ENCODE results near the gene FOXO3. TPM values are rescaled to one million over a fixed set of nuclear protein-coding genes. Genes with fewer than 3 reads are reported as not detected.

Gene FOXO3
- total RNA-seq, 2 experiments from 2014 or later, result 5.4 to 6.5 TPM

GRCh38 chr6:108710030-108710429 is 149.3 kb downstream of the FOXO3 start:
- Mint-ChIP-seq H3K27me3 (no peaks in the 10 kb centered on the region), H3K4me1 (ENCODE audit: low read depth) (peaks cover 19% of the 10 kb centered on the region), H3K4me3 (no peak overlapping the region), H3K27ac (no peak overlapping the region), H3K9me3 (no peaks in the 10 kb centered on the region), H3K36me3 (no peaks in the 10 kb centered on the region)
- DNase-seq, result no peak
- CTCF ChIA-PET, result interaction anchor here (0.6 kb wide), 1 partner anchor 57 kb away, joined by 3 read pairs; no protein-coding TSS in a partner anchor
- intact Hi-C loops (cut with micrococcal nuclease), result loop anchor here (10.0 kb wide), 1 partner anchor 45 kb away; no protein-coding TSS in a partner anchor
- POLR2A ChIA-PET, result no interaction called here

- ChIA-PET CTCF (no interaction called here), POLR2A (no interaction called here)
- Mint-ChIP-seq H3K4me1 (ENCODE audit: low read depth) (peaks cover 23% of the 10 kb centered on the region), H3K4me3 (no peak overlapping the region), H3K9me3 (no peaks in the 10 kb centered on the region), H3K27me3 (no peaks in the 10 kb centered on the region), H3K27ac (no peak overlapping the region), H3K36me3 (no peaks in the 10 kb centered on the region)
- intact Hi-C loops (cut with micrococcal nuclease), result loop anchor here (10.0 kb wide), 1 partner anchor 46 kb away; no protein-coding TSS in a partner anchor
- DNase-seq, result no peak
Observed at GRCh38 chr6:108710551-108710950, 149.8 kb downstream of the FOXO3 start.

GRCh38 chr6:108711071-108711470 is 150.4 kb downstream of the FOXO3 start:
- ChIA-PET CTCF (no interaction called here), POLR2A (no interaction called here)
- no peaks in the 10 kb centered on the region for H3K27me3 Mint-ChIP-seq
- no peak overlapping the region for H3K4me3 Mint-ChIP-seq
- no peaks in the 10 kb centered on the region for H3K9me3 Mint-ChIP-seq
- H3K27ac Mint-ChIP-seq, result no peak overlapping the region
- H3K4me1 Mint-ChIP-seq (ENCODE audit: low read depth), result peaks cover 24% of the 10 kb centered on the region
- intact Hi-C loops (cut with micrococcal nuclease), result loop anchor here (10.0 kb wide), 1 partner anchor 46 kb away; no protein-coding TSS in a partner anchor
- DNase-seq, result no peak
- H3K36me3 Mint-ChIP-seq, result no peaks in the 10 kb centered on the region

DNA sequence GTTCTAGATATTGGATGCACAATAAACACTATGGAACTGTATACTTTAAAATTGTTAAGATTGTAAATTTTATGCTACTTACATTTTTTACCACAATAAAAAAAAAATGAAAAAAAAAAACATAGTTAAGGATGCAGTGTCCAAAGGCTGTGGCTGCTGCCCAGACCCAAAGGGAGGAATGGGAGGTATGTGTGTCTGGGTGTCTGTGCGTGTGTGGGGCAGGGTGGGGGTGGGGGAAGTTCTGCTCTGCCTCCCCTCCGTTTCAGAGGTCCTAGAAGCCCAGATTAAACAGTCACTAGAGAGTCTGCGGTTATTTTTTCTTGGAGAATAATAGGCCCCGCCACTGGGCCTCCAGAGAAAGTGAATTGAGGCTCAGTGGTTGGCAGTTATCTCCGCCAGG is 151.1 kb downstream of the FOXO3 start:
- Mint-ChIP-seq H3K27ac (no peak overlapping the region), H3K36me3 (no peaks in the 10 kb centered on the region), H3K27me3 (no peaks in the 10 kb centered on the region), H3K4me3 (no peak overlapping the region), H3K4me1 (ENCODE audit: low read depth) (peaks cover 24% of the 10 kb centered on the region), H3K9me3 (no peaks in the 10 kb centered on the region)
- CTCF ChIA-PET, result no interaction called here
- DNase-seq, result no peak
- POLR2A ChIA-PET, result no interaction called here
- intact Hi-C loops (cut with micrococcal nuclease), result loop anchor here (10.0 kb wide), 1 partner anchor 47 kb away; no protein-coding TSS in a partner anchor

GRCh38 chr6:108712946-108713345 is 152.2 kb downstream of the FOXO3 start:
- no peak for DNase-seq
- POLR2A ChIA-PET, result no interaction called here
- H3K36me3 Mint-ChIP-seq, result no peaks in the 10 kb centered on the region
- no peak overlapping the region for H3K27ac Mint-ChIP-seq
- no peaks in the 10 kb centered on the region for H3K9me3 Mint-ChIP-seq
- CTCF ChIA-PET, result interaction anchor here (1.0 kb wide), 1 partner anchor 180 kb away, joined by 4 read pairs; no protein-coding TSS in a partner anchor
- no peaks in the 10 kb centered on the region for H3K27me3 Mint-ChIP-seq
- intact Hi-C loops (cut with micrococcal nuclease), result loop anchor here (10.0 kb wide), 1 partner anchor 48 kb away; no protein-coding TSS in a partner anchor
- no peak overlapping the region for H3K4me3 Mint-ChIP-seq
- peaks cover 24% of the 10 kb centered on the region for H3K4me1 Mint-ChIP-seq (ENCODE audit: low read depth)

DNA sequence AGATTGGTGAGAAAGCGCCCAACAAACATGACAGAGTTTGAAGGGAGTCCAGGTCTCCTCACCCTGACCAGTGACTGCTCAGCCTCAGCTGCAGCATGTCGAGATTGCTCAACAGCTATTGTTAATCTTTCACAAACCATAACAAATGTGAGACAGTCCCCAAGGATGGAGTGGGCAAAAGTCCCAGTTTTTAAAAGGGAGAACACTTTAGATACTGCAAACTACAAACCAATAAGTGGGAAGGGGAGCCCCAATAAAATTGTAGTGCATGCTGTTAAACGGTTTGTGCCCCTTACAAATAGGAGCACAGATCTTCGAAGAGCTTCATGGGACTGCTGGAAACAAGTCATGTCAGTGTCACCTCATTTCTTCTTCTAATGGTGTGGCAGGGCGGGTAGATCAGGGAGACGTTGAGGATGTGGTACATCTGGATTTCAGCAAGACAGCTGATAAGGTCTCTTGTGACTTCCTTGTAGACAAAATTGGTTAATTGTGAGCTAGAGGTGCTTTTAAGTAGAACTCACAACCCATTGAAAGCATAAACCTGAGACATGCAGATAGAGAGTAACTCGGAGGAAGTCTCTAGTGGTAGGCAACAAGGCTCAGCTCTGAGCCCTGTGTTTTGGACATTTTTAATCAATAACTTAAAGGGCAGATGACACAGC is 153.5 kb downstream of the FOXO3 start:
- DNase-seq, result peak; percentile 17
- H3K4me1 Mint-ChIP-seq (ENCODE audit: low read depth), result peaks cover 24% of the 10 kb centered on the region
- intact Hi-C loops (cut with micrococcal nuclease), result loop anchor here (10.0 kb wide), 1 partner anchor 49 kb away; no protein-coding TSS in a partner anchor
- H3K27ac Mint-ChIP-seq, result no peak overlapping the region
- no peaks in the 10 kb centered on the region for H3K27me3 Mint-ChIP-seq
- H3K36me3 Mint-ChIP-seq, result no peaks in the 10 kb centered on the region
- CTCF ChIA-PET, result interaction anchor here (0.6 to 1.0 kb wide), 4 partner anchors 63 to 359 kb away, joined by 3 to 5 read pairs (median 4); no protein-coding TSS in a partner anchor
- H3K4me3 Mint-ChIP-seq, result no peak overlapping the region
- no peaks in the 10 kb centered on the region for H3K9me3 Mint-ChIP-seq
- POLR2A ChIA-PET, result interaction anchor here (0.6 kb wide), 1 partner anchor 20 kb away, joined by 3 read pairs; no protein-coding TSS in a partner anchor

DNA sequence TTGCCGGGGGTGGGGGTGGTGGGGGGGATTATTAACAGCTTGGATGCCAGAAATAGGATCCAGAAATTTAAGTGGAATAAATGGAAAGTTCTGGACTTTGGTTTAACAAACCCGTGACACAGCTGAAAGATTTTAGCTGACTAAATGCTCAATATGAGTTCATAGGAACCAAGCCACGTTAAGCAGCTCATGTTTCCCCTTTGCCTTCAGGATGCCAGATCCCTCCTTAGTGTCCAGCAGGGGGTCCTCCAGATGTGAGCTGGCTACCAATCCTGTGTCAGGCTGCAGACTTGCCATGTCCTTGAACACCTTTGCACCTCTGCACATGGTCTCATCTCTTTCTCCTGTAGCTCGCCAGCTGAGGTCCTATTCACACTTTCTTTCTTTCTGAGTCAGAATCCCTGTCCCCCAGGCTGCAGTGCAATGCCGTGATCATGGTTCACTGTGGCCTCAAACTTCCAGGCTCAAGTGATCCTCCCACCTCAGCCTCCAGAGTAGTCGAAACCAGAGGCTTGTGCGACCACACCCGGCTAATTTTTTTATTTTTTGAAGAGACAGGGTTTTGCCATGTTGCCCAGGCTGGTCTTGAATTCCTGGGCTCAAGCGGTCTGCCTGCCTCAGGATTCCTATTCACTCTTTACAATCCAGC is 154.2 kb downstream of the FOXO3 start:
- Mint-ChIP-seq H3K27me3 (no peaks in the 10 kb centered on the region), H3K4me3 (no peak overlapping the region), H3K4me1 (ENCODE audit: low read depth) (peaks cover 24% of the 10 kb centered on the region), H3K9me3 (no peaks in the 10 kb centered on the region), H3K36me3 (no peaks in the 10 kb centered on the region), H3K27ac (no peak overlapping the region)
- no peak for DNase-seq
- intact Hi-C loops (cut with micrococcal nuclease), result loop anchor here (10.0 kb wide), 1 partner anchor 50 kb away; no protein-coding TSS in a partner anchor
- ChIA-PET CTCF (interaction anchor here (0.6 to 1.0 kb wide), 3 partner anchors 64 to 358 kb away, joined by 3 to 5 read pairs (median 4); no protein-coding TSS in a partner anchor), POLR2A (interaction anchor here (0.6 kb wide), 1 partner anchor 21 kb away, joined by 3 read pairs; no protein-coding TSS in a partner anchor)

GRCh38 chr6:108715832-108716231 is 155.1 kb downstream of the FOXO3 start:
- intact Hi-C loops (cut with micrococcal nuclease), result loop anchor here (10.0 kb wide), 1 partner anchor 51 kb away; no protein-coding TSS in a partner anchor
- H3K36me3 Mint-ChIP-seq, result no peaks in the 10 kb centered on the region
- ChIA-PET POLR2A (no interaction called here), CTCF (no interaction called here)
- no peaks in the 10 kb centered on the region for H3K27me3 Mint-ChIP-seq
- H3K4me1 Mint-ChIP-seq (ENCODE audit: low read depth), result peaks cover 24% of the 10 kb centered on the region
- DNase-seq, result no peak
- H3K9me3 Mint-ChIP-seq, result no peaks in the 10 kb centered on the region
- no peak overlapping the region for H3K4me3 Mint-ChIP-seq
- no peak overlapping the region for H3K27ac Mint-ChIP-seq

DNA sequence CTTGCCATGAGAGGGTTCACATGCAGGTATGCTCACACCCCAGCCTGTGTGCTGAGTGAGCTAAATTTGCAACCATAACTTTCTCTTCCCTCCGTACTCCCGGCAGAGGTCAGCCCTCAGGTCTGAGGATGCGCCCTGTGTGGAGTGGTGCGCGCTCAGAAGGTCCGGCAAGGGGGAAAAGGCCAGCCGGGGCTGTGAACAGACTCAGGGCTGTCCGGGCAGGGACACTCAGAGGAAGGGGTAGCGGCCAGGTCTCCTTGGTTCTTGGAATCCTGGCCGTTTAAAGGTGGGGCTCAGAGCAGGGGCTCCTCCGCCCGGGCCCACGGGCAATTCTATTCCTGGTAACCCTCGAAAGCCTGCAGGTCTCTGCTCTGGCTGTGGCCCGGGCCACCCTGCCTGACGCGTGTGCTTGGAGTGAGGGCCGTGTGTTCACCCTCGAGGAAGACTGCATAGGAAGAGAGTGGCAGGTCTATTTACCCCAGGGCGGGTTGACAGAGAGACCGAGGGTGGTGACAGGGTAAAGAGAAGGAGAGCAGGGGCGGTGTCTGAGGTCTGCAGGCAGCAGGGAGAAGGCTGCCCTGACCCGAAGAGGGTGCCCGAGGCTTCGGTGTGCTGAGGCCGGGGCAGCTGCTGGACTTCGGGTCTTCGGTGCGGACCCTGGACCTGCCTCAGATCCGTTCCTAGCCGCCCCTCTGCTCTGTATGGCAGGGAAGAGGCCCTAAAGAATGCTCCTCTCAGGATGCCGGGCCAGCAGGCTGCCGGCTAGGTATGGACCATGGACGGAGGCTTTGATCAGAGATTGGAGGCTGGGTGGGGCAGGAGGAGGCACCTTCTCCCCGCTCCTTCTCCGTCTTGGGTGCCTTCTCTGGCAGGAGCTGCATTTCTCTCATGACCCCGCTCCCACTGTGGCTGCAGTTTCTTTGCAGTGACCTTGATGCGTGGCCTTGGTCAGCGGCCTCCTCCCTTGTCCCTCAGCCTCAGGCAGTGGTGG is 156.4 kb downstream of the FOXO3 start:
- intact Hi-C loops (cut with micrococcal nuclease), result loop anchor here (10.0 kb wide), 1 partner anchor 52 kb away; no protein-coding TSS in a partner anchor
- no peak for DNase-seq
- Mint-ChIP-seq H3K27me3 (peaks cover 4% of the 10 kb centered on the region), H3K4me1 (ENCODE audit: low read depth) (peaks cover 28% of the 10 kb centered on the region), H3K36me3 (no peaks in the 10 kb centered on the region), H3K9me3 (no peaks in the 10 kb centered on the region), H3K4me3 (no peak overlapping the region), H3K27ac (no peak overlapping the region)
- POLR2A ChIA-PET, result no interaction called here
- CTCF ChIA-PET, result no interaction called here

GRCh38 chr6:108719477-108719876 is 158.8 kb downstream of the FOXO3 start:
- no peak overlapping the region for H3K27ac Mint-ChIP-seq
- H3K4me3 Mint-ChIP-seq, result no peak overlapping the region
- no peak for DNase-seq
- H3K9me3 Mint-ChIP-seq, result peaks cover 9% of the 10 kb centered on the region
- intact Hi-C loops (cut with micrococcal nuclease), result loop anchor here (10.0 kb wide), 1 partner anchor 55 kb away; no protein-coding TSS in a partner anchor
- ChIA-PET CTCF (no interaction called here), POLR2A (no interaction called here)
- H3K4me1 Mint-ChIP-seq (ENCODE audit: low read depth), result peaks cover 15% of the 10 kb centered on the region
- H3K27me3 Mint-ChIP-seq, result peaks cover 4% of the 10 kb centered on the region
- peaks cover 6% of the 10 kb centered on the region for H3K36me3 Mint-ChIP-seq

- peaks cover 6% of the 10 kb centered on the region for H3K36me3 Mint-ChIP-seq
- no peak overlapping the region for H3K4me3 Mint-ChIP-seq
- ChIA-PET CTCF (interaction anchor here (0.6 kb wide), 1 partner anchor 353 kb away, joined by 3 read pairs; no protein-coding TSS in a partner anchor), POLR2A (no interaction called here)
- no peak for DNase-seq
- peaks cover 9% of the 10 kb centered on the region for H3K9me3 Mint-ChIP-seq
- intact Hi-C loops (cut with micrococcal nuclease), result no loop called here
- peaks cover 4% of the 10 kb centered on the region for H3K27me3 Mint-ChIP-seq
- no peak overlapping the region for H3K27ac Mint-ChIP-seq
- peaks cover 4% of the 10 kb centered on the region for H3K4me1 Mint-ChIP-seq (ENCODE audit: low read depth)
Observed at GRCh38 chr6:108720827-108721226, 160.1 kb downstream of the FOXO3 start.

Measured in activated CD4-positive, alpha-beta memory T cell treated with anti-CD3 and anti-CD28 coated beads for 36 hours (primary cell).